Erythroblast (primary cell): Measurements from ENCODE around the gene TBX1.

ENCODE experiments used
- GATA1 ChIP-seq: IDR thresholded peaks from 2 replicates; pipeline ENCODE4 v1.6.1; 2011; ENCODE audit warnings: low read depth, mild to moderate bottlenecking, control low read depth, low read length, moderate library complexity
- POLR2A ChIP-seq: IDR thresholded peaks from 2 replicates; pipeline ENCODE4 v1.6.1; 2011; ENCODE audit warnings: mild to moderate bottlenecking, low read length

GRCh38 chr22:19735665-19736510 lies 24.7 kb upstream of the TBX1 start:
- no peak for TF ChIP-seq POLR2A
- TF ChIP-seq GATA1: no peak
